Keratinocyte (primary cell): Measurements from ENCODE around the gene ADAMTS2.

Experiments
- EZH2 ChIP-seq: IDR thresholded peaks from one replicate; pipeline ENCODE4 v1.6.1; 2012; ENCODE audit warnings: inconsistent platforms, mild to moderate bottlenecking, low read length, moderate library complexity
- TF ChIP-seq, protein P1 (sequence below), 3 experiments: IDR thresholded peaks in 1 of 3; conservative IDR thresholded peaks in 1 of 3; optimal IDR thresholded peaks in 1 of 3; 2 replicates in 2 of 3; 3 replicates in 1 of 3; pipeline versions ENCODE3 to v1.5.1; 2011; ENCODE audit warnings: low read length in 3 of 3, mild to moderate bottlenecking in 3 of 3, moderate library complexity in 2 of 3, control low read depth in 1 of 3, inconsistent platforms in 1 of 3; ENCODE audit not compliant: insufficient read depth in 2 of 3; ENCODE audit errors: extremely low read depth in 1 of 3

DNA sequence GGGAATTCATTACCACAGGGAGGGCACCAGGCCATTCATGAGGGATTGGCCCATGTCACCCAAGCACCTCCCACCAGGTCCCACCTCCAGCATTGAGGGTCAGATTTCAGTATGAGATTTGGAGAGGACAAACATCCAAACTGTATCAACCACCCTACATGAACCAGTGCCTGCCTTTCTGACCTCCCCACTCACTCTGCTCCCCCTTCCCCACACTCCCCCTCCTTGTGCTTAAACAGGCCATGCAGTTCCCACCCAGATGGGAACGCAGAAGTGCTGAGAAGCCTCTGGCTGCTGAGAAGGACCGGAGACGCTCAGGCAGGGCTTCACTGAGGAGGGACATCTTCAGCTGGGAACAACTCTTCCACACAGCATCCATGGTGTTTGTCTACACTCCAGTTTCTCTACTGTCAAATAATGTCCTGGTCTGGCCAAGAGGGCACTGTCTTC, 30.0 kb upstream of the ADAMTS2 start:
- TF ChIP-seq, protein P1, sequence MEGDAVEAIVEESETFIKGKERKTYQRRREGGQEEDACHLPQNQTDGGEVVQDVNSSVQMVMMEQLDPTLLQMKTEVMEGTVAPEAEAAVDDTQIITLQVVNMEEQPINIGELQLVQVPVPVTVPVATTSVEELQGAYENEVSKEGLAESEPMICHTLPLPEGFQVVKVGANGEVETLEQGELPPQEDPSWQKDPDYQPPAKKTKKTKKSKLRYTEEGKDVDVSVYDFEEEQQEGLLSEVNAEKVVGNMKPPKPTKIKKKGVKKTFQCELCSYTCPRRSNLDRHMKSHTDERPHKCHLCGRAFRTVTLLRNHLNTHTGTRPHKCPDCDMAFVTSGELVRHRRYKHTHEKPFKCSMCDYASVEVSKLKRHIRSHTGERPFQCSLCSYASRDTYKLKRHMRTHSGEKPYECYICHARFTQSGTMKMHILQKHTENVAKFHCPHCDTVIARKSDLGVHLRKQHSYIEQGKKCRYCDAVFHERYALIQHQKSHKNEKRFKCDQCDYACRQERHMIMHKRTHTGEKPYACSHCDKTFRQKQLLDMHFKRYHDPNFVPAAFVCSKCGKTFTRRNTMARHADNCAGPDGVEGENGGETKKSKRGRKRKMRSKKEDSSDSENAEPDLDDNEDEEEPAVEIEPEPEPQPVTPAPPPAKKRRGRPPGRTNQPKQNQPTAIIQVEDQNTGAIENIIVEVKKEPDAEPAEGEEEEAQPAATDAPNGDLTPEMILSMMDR (optimal IDR thresholded peaks at IDR 0.05 in 1 of 3, IDR thresholded peaks at IDR 0.05 in 1 of 3, conservative IDR thresholded peaks at IDR 0.05 in 1 of 3; ENCODE audit: extremely low read depth in 1 of 3, insufficient read depth in 2 of 3, low read length in 3 of 3) = no peak
- TF ChIP-seq EZH2 = no peak
